IMR-90 (cell line): ENCODE data around the gene CIB1. TPM values are rescaled to one million over a fixed set of nuclear protein-coding genes. Genes with fewer than 3 reads are reported as not detected.

Source experiments
- ATAC-seq: fragments of 200-7000 bp; cut with Tn5 transposase; 2 replicates; pipeline ENCODE4 v1.9.1; 2020; ENCODE audit warnings: low read depth, mild to moderate bottlenecking, moderate library complexity
- BruUV-seq: library from RNA; stranded (reverse); fragments of 400-500 nt; replicated peaks from 2 replicates; lab custom pipeline; 2021; lab: Mats Ljungman, UMichigan
- CTCF ChIA-PET: fragments of 300-600 bp; formaldehyde crosslinking; extraction: SDS; loops from one replicate; lab custom pipeline; 2021; ENCODE audit warnings: antibody characterized with exemption; lab: Yijun Ruan, JAX
- POLR2A ChIA-PET: fragments of 300-600 bp; sonication (Branson Sonifier 250); formaldehyde crosslinking; loops from one replicate; lab custom pipeline; 2022; ENCODE audit warnings: antibody characterized with exemption; ENCODE audit not compliant: unreplicated experiment; lab: Charles Lee
- DNase-seq: peaks from one replicate; pipeline ENCODE4 v3.0.0; 2013
- H2AFZ ChIP-seq: replicated peaks from 2 replicates; pipeline ENCODE3; 2013; ENCODE audit warnings: low read length, mild to moderate bottlenecking; ENCODE audit not compliant: poor library complexity
- H2AK5ac ChIP-seq: 2 replicates; pipeline ENCODE4 v1.6.1; 2013; ENCODE audit warnings: low read depth, low read length, inconsistent platforms
- H2AK9ac ChIP-seq: replicated peaks from 2 replicates; pipeline ENCODE3; 2013; ENCODE audit warnings: mild to moderate bottlenecking, low read depth, low read length, moderate library complexity; ENCODE audit not compliant: poor library complexity
- H2BK120ac ChIP-seq: 2 replicates; pipeline ENCODE4 v1.6.1; 2013; ENCODE audit warnings: low read depth, low read length, inconsistent platforms
- H2BK15ac ChIP-seq: 3 replicates; pipeline ENCODE4 v1.6.1; 2013; ENCODE audit warnings: low read depth, low read length, inconsistent platforms
- H2BK20ac ChIP-seq: 2 replicates; pipeline ENCODE4 v1.6.1; 2013; ENCODE audit warnings: low read depth, mild to moderate bottlenecking, inconsistent platforms, low read length, moderate library complexity
- H2BK5ac ChIP-seq: 2 replicates; pipeline ENCODE4 v1.6.1; 2013; ENCODE audit warnings: mild to moderate bottlenecking, low read depth, low read length, inconsistent platforms; ENCODE audit not compliant: poor library complexity, severe bottlenecking
- H3K14ac ChIP-seq: replicated peaks from 2 replicates; pipeline ENCODE4 v1.6.1; 2013; ENCODE audit warnings: low read depth, low read length, inconsistent platforms
- H3K18ac ChIP-seq: 2 replicates; pipeline ENCODE4 v1.6.1; 2013; ENCODE audit warnings: low read depth, low read length, control low read depth
- H3K23ac ChIP-seq: 2 replicates; pipeline ENCODE4 v1.6.1; 2013; ENCODE audit warnings: low read depth, low read length, inconsistent platforms
- H3K27ac ChIP-seq: 2 replicates; pipeline ENCODE4 v1.5.1; 2013; ENCODE audit warnings: mild to moderate bottlenecking, control low read depth, low read length; ENCODE audit not compliant: insufficient read depth
- H3K27me3 ChIP-seq: 2 replicates; pipeline ENCODE4 v1.6.1; 2013; ENCODE audit warnings: low read length; ENCODE audit not compliant: control insufficient read depth, insufficient read depth
- H3K36me3 ChIP-seq: 2 replicates; pipeline ENCODE4 v1.6.1; 2013; ENCODE audit warnings: low read length, mixed read lengths; ENCODE audit not compliant: control insufficient read depth, insufficient read depth
- H3K4ac ChIP-seq: 2 replicates; pipeline ENCODE4 v1.6.1; 2013; ENCODE audit warnings: low read depth, low read length, inconsistent platforms
- H3K4me1 ChIP-seq: 2 replicates; pipeline ENCODE4 v1.6.1; 2013; ENCODE audit warnings: low read length, mixed read lengths; ENCODE audit not compliant: control insufficient read depth, insufficient read depth
- H3K4me2 ChIP-seq: 2 replicates; pipeline ENCODE4 v1.6.1; 2013; ENCODE audit warnings: low read depth, mild to moderate bottlenecking, control low read depth, low read length, moderate library complexity
- H3K4me3 ChIP-seq: 2 replicates; pipeline ENCODE4 v1.5.1; 2013; ENCODE audit warnings: low read depth, mild to moderate bottlenecking, control low read depth, low read length, moderate library complexity; ENCODE audit not compliant: insufficient read depth
- H3K56ac ChIP-seq: 2 replicates; pipeline ENCODE4 v1.6.1; 2013; ENCODE audit warnings: low read length, inconsistent platforms; ENCODE audit not compliant: insufficient read depth; ENCODE audit errors: extremely low read depth
- H3K79me1 ChIP-seq, 2 experiments: 2 replicates each; pipeline ENCODE4 v1.6.1; 2013; ENCODE audit warnings: low read length in 2 of 2, inconsistent platforms in 1 of 2, low read depth in 1 of 2
- H3K9ac ChIP-seq: 2 replicates; pipeline ENCODE4 v1.6.1; 2013; ENCODE audit warnings: low read depth, low read length, control low read depth
- H3K9me1 ChIP-seq: 2 replicates; pipeline ENCODE4 v1.6.1; 2013; ENCODE audit warnings: low read length, inconsistent platforms; ENCODE audit not compliant: insufficient read depth
- H3K9me3 ChIP-seq: 2 replicates; pipeline ENCODE4 v1.6.1; 2013; ENCODE audit warnings: low read length; ENCODE audit not compliant: control insufficient read depth, insufficient read depth
- H4K20me1 ChIP-seq: 2 replicates; pipeline ENCODE4 v1.6.1; 2013; ENCODE audit warnings: low read length, inconsistent platforms; ENCODE audit not compliant: insufficient read depth
- H4K5ac ChIP-seq: 2 replicates; pipeline ENCODE4 v1.6.1; 2013; ENCODE audit warnings: mild to moderate bottlenecking, low read depth, low read length, control low read depth
- H4K8ac ChIP-seq, 2 experiments: 2 replicates each; pipeline ENCODE4 v1.6.1; 2013; ENCODE audit warnings: low read depth in 2 of 2, low read length in 2 of 2, control low read depth in 1 of 2, inconsistent platforms in 1 of 2
- H4K91ac ChIP-seq: 2 replicates; pipeline ENCODE4 v1.6.1; 2013; ENCODE audit warnings: low read depth, low read length, inconsistent platforms; ENCODE audit not compliant: insufficient read depth
- BHLHE40 ChIP-seq: fragments of 150-350 bp; IDR thresholded peaks from 2 replicates; pipeline ENCODE4 v1.6.1; 2016; ENCODE audit warnings: mild to moderate bottlenecking, low read depth, low read length
- CEBPB ChIP-seq: IDR thresholded peaks from 2 replicates; pipeline ENCODE4 v1.6.1; 2012; ENCODE audit warnings: low read depth, low read length, improper control_type of control experiment
- CHD1 ChIP-seq: IDR thresholded peaks from 2 replicates; pipeline ENCODE4 v1.6.1; 2012; ENCODE audit warnings: low read depth, low read length, improper control_type of control experiment
- FOS ChIP-seq: fragments of 150-350 bp; IDR thresholded peaks from 2 replicates; pipeline ENCODE4 v1.6.1; 2016; ENCODE audit warnings: low read depth, low read length
- NFE2L2 ChIP-seq: fragments of 150-350 bp; IDR thresholded peaks from 2 replicates; pipeline ENCODE4 v1.6.1; 2016; ENCODE audit warnings: low read depth, mild to moderate bottlenecking, low read length
- RAD21 ChIP-seq: IDR thresholded peaks from 2 replicates; pipeline ENCODE4 v1.6.1; 2012; ENCODE audit warnings: low read length, improper control_type of control experiment
- SMC3 ChIP-seq: fragments of 150-350 bp; IDR thresholded peaks from 2 replicates; pipeline ENCODE4 v1.6.1; 2016; ENCODE audit warnings: low read depth, mild to moderate bottlenecking, antibody characterized with exemption, low read length, moderate library complexity
- USF2 ChIP-seq: fragments of 150-350 bp; IDR thresholded peaks from 2 replicates; pipeline ENCODE4 v1.6.1; 2017; ENCODE audit warnings: mild to moderate bottlenecking, antibody characterized with exemption, low read length, low read depth
- WGBS, 2 experiments: methylation state at CpG; one replicate each; pipeline versions ENCODE4 v1.1.5 to v1.1.7; 2013; ENCODE audit warnings: missing lambda C conversion rate in 2 of 2; ENCODE audit not compliant: insufficient read length in 1 of 2; ENCODE audit errors: extremely low coverage in 2 of 2; 5-methylcytosine and 5-hydroxymethylcytosine counted together
- dilution Hi-C: fragments of 300-500 bp; cut with HindIII; formaldehyde crosslinking; loops from one replicate; pipeline ENCODE4 v1.14.3; 2018; ENCODE audit warnings: low sequenced_read_pairs; ENCODE audit not compliant: unreplicated experiment
- in situ Hi-C: fragments of 300-500 bp; cut with MboI; formaldehyde crosslinking; loops from 3 replicates; pipeline ENCODE4 v1.14.3; 2019; ENCODE audit warnings: low sequenced_read_pairs, inconsistent platforms, mixed read lengths
- intact Hi-C: fragments of 100-400 bp; cut with micrococcal nuclease; formaldehyde crosslinking; loops from 2 replicates; pipeline ENCODE4 v1.10.0; 2022
- polyA plus RNA-seq, 3 experiments: library from polyadenylated mRNA; depleted of rRNA; stranded (reverse); fragments of >200 nt; gene quantifications; 2 replicates each; pipeline ENCODE4 v1.2.3, GENCODE V29; 2012; ENCODE audit warnings: low replicate concordance in 1 of 3
- total RNA-seq: library from RNA; depleted of rRNA; stranded (reverse); fragments of >200 nt; gene quantifications from 2 replicates; pipeline ENCODE4 v1.2.3, GENCODE V29; 2012

The CIB1 gene
- total and polyA plus RNA-seq, 2 of the 4 experiments (the other 2 are of a cell fraction) = 31.5 to 94.1 TPM

GRCh38 chr15:90266061-90266431 lies 32.3 kb upstream of the CIB1 start:
- Histone ChIP-seq H3K4ac (peak overlapping the region; percentile 96), H2BK15ac (no peak overlapping the region), H2BK20ac (no peak overlapping the region), H3K4me2 (peak overlapping the region; percentile 90), H3K14ac (peak overlapping the region; percentile 95), H3K9me1 (peaks cover 14% of the 10 kb centered on the region), H3K9me3 (no peaks in the 10 kb centered on the region), H4K8ac (peak overlapping the region; percentile 96 to 100), H3K27ac (peak overlapping the region; percentile 96), H3K4me3 (peak overlapping the region; percentile 90), H3K27me3 (no peaks in the 10 kb centered on the region), H2AK5ac (peak overlapping the region; percentile 61; the same call in 1 of the 2 replicates), H4K20me1 (peaks cover 41% of the 10 kb centered on the region), H3K9ac (peak overlapping the region; percentile 98), H2AK9ac (peak overlapping the region; percentile 96), H2AFZ (peak overlapping the region; percentile 97), H2BK120ac (peak overlapping the region; percentile 50; the same call in 1 of the 2 replicates), H4K91ac (peak overlapping the region; percentile 88), H3K56ac (peak overlapping the region; percentile 85), H3K79me1 (peaks cover 22 to 64% of the 10 kb centered on the region in 2 experiments), H3K4me1 (peaks cover 7% of the 10 kb centered on the region), H2BK5ac (peak overlapping the region; percentile 91), H4K5ac (peak overlapping the region; percentile 87), H3K23ac (peak overlapping the region; percentile 95), H3K36me3 (peaks cover 8% of the 10 kb centered on the region), H3K18ac (peak overlapping the region; percentile 50)
- ATAC-seq (peak; percentile 40), DNase-seq (peak; percentile 4)
- TSS peak; percentile 75 for BruUV-seq
- no peak for TF ChIP-seq USF2
- TF ChIP-seq CEBPB = peak; percentile 55
- no peak for TF ChIP-seq RAD21
- TF ChIP-seq BHLHE40 = no peak
- no peak for TF ChIP-seq SMC3
- TF ChIP-seq CHD1 = no peak
- TF ChIP-seq FOS = no peak
- no peak for TF ChIP-seq NFE2L2
- CTCF ChIA-PET = no interaction called here
- WGBS, 2 experiments = 0% methylated on average over 1 of the region's 16 CpGs; no CpG with 5 or more reads in 1 of the 2 experiments
- POLR2A ChIA-PET = interaction anchor here (0.6 kb wide), 2 partner anchors 49 to 139 kb away, joined by 7 to 13 read pairs; no protein-coding TSS in a partner anchor
- in situ Hi-C loops = no loop called here
- intact Hi-C loops = no loop called here
- dilution Hi-C loops = no loop called here
